SK-N-DZ (cell line): ENCODE measurements around the gene SNED1.

ENCODE experiments used
- DNase-seq: peaks from one replicate; pipeline ENCODE4 v3.0.0-alpha.2; 2015; ENCODE audit warnings: low spot score

SNED1 gene

GRCh38 chr2:241066893-241067341 lies 68.5 kb downstream of the SNED1 start:
- no peak for DNase-seq

GRCh38 chr2:241067501-241068135 lies 69.2 kb downstream of the SNED1 start:
- DNase-seq, result no peak

- no peak for DNase-seq
Measured at GRCh38 chr2:241068136-241068941, 69.9 kb downstream of the SNED1 start.

- DNase-seq, result no peak
Measured at GRCh38 chr2:241068942-241069810, 70.8 kb downstream of the SNED1 start.

GRCh38 chr2:241069821-241070281 lies 71.4 kb downstream of the SNED1 start:
- no peak for DNase-seq

GRCh38 chr2:241070361-241070760 lies 71.9 kb downstream of the SNED1 start:
- DNase-seq, result no peak

- no peak for DNase-seq
Measured at GRCh38 chr2:241070811-241071676, 72.6 kb downstream of the SNED1 start.

GRCh38 chr2:241071677-241072111 lies 73.3 kb downstream of the SNED1 start:
- DNase-seq, result no peak

- no peak for DNase-seq
Measured at GRCh38 chr2:241072151-241072550, 73.7 kb downstream of the SNED1 start.

- DNase-seq, result no peak
Measured at GRCh38 chr2:241072553-241073165, 74.2 kb downstream of the SNED1 start.

- no peak for DNase-seq
Measured at GRCh38 chr2:241073166-241074064, 75.0 kb downstream of the SNED1 start.

- DNase-seq, result no peak
Measured at GRCh38 chr2:241074065-241074818, 75.8 kb downstream of the SNED1 start.

GRCh38 chr2:241074901-241075540 lies 76.6 kb downstream of the SNED1 start:
- no peak for DNase-seq

- DNase-seq, result no peak
Measured at GRCh38 chr2:241080405-241081189, 82.2 kb downstream of the SNED1 start.

GRCh38 chr2:241081190-241081642 lies 82.8 kb downstream of the SNED1 start:
- DNase-seq, result no peak

- no peak for DNase-seq
Measured at GRCh38 chr2:241081643-241082340, 83.4 kb downstream of the SNED1 start.
